Stimulated activated CD4-positive, alpha-beta T cell treated with anti-CD3 and anti-CD28 coated beads, Interleukin-15, amount 100 ng/mL, for 1 hour (primary cell): ENCODE measurements around the gene PREB.

Source experiments
- DNase-seq, 2 donors: peaks; one replicate each; pipeline ENCODE4 v3.0.0-alpha.2; 2020; ENCODE audit warnings: low read depth in 1 of 2, low spot score in 1 of 2

PREB gene

GRCh38 chr2:27096748-27097297, 37.6 kb downstream of the PREB start:
- DNase-seq = no peak

GRCh38 chr2:27095745-27096651, 38.4 kb downstream of the PREB start:
- no peak for DNase-seq

- DNase-seq = no peak
Measured at GRCh38 chr2:27095427-27095744, 39.0 kb downstream of the PREB start.

GRCh38 chr2:27094353-27094984, 40.0 kb downstream of the PREB start:
- no peak for DNase-seq

GRCh38 chr2:27093430-27094352, 40.7 kb downstream of the PREB start:
- DNase-seq = no peak

- no peak for DNase-seq
Measured at GRCh38 chr2:27092696-27093429, 41.6 kb downstream of the PREB start.

- no peak for DNase-seq
Measured at GRCh38 chr2:27091746-27092695, 42.4 kb downstream of the PREB start.

- DNase-seq = no peak
Measured at GRCh38 chr2:27089111-27089954, 45.1 kb downstream of the PREB start.

- DNase-seq = no peak
Measured at GRCh38 chr2:27088634-27089033, 45.8 kb downstream of the PREB start.

- DNase-seq = no peak
Measured at GRCh38 chr2:27087823-27088410, 46.5 kb downstream of the PREB start.

GRCh38 chr2:27086724-27087593, 47.5 kb downstream of the PREB start, which contains the start of gene KHK:
KHK (plus strand) TSS chr2:27086772; CDS start chr2:27087260, 488 bp downstream.
- no peak for DNase-seq

GRCh38 chr2:27086090-27086723, 48.2 kb downstream of the PREB start:
- DNase-seq = peak; percentile 98 to 99

- no peak for DNase-seq
Measured at GRCh38 chr2:27085673-27086089, 48.8 kb downstream of the PREB start.

GRCh38 chr2:27085062-27085672, 49.3 kb downstream of the PREB start:
- no peak for DNase-seq

GRCh38 chr2:27084297-27085061, 50.0 kb downstream of the PREB start:
- DNase-seq = no peak
